Neuronal stem cell (in vitro differentiated cells): ENCODE measurements around the gene UGT1A10.
"Not testable (repeated sequence)": the region's sequence is repeated elsewhere in the genome, so short reads cannot be mapped to it uniquely, and the experiment has no call there.

Source experiments
- DNase-seq: peaks from one replicate; pipeline ENCODE4 v3.0.0-alpha.2; 2013; ENCODE audit warnings: low spot score
- H2AFZ ChIP-seq: one replicate; pipeline ENCODE4 v1.6.1; 2013; ENCODE audit warnings: mild to moderate bottlenecking, low read length, inconsistent platforms
- H2AK5ac ChIP-seq: 2 replicates; pipeline ENCODE4 v1.6.1; 2013; ENCODE audit warnings: low read depth, mild to moderate bottlenecking, inconsistent platforms, low read length, moderate library complexity, mixed read lengths
- H2BK120ac ChIP-seq: 2 replicates; pipeline ENCODE4 v1.6.1; 2013; ENCODE audit warnings: low read depth, mild to moderate bottlenecking, inconsistent platforms, low read length, moderate library complexity, mixed read lengths
- H2BK12ac ChIP-seq: one replicate; pipeline ENCODE4 v1.6.1; 2013; ENCODE audit warnings: low read length, inconsistent platforms
- H2BK15ac ChIP-seq: 2 replicates; pipeline ENCODE4 v1.6.1; 2013; ENCODE audit warnings: mild to moderate bottlenecking, low read length, inconsistent platforms, mixed read lengths
- H2BK5ac ChIP-seq: one replicate; pipeline ENCODE4 v1.6.1; 2013; ENCODE audit warnings: inconsistent platforms, mild to moderate bottlenecking, low read length, moderate library complexity
- H3K14ac ChIP-seq: one replicate; pipeline ENCODE4 v1.6.1; 2013; ENCODE audit warnings: low read length, inconsistent platforms
- H3K18ac ChIP-seq: 2 replicates; pipeline ENCODE4 v1.6.1; 2013; ENCODE audit warnings: low read length, inconsistent platforms
- H3K23ac ChIP-seq: 2 replicates; pipeline ENCODE4 v1.6.1; 2013; ENCODE audit warnings: low read depth, mild to moderate bottlenecking, mixed read lengths, low read length, inconsistent platforms; ENCODE audit not compliant: poor library complexity
- H3K27ac ChIP-seq: replicated peaks from 3 replicates; pipeline ENCODE4 v1.5.1; 2013; ENCODE audit warnings: low read length, inconsistent platforms
- H3K27me3 ChIP-seq, 3 experiments: 2 replicates each; pipeline ENCODE4 v1.6.1; 2013; ENCODE audit warnings: low read length in 3 of 3, mild to moderate bottlenecking in 2 of 3, inconsistent platforms in 1 of 3, low read depth in 1 of 3, mixed read lengths in 1 of 3, moderate library complexity in 1 of 3; ENCODE audit not compliant: control insufficient read depth in 3 of 3, insufficient read depth in 3 of 3
- H3K36me3 ChIP-seq, 2 donors: replicated peaks in 1 of 2; 2 replicates each; pipeline ENCODE4 v1.6.1; 2013; ENCODE audit warnings: low read length in 2 of 2; ENCODE audit not compliant: control insufficient read depth in 2 of 2, insufficient read depth in 2 of 2
- H3K4ac ChIP-seq: 2 replicates; pipeline ENCODE4 v1.6.1; 2013; ENCODE audit warnings: inconsistent platforms, mild to moderate bottlenecking, low read length, moderate library complexity
- H3K4me1 ChIP-seq, 2 donors: 1 replicate in 1 of 2; 2 replicates in 1 of 2; pipeline ENCODE4 v1.6.1; 2013; ENCODE audit warnings: low read length in 2 of 2, low read depth in 1 of 2; ENCODE audit not compliant: control insufficient read depth in 2 of 2, insufficient read depth in 1 of 2
- H3K4me2 ChIP-seq: one replicate; pipeline ENCODE4 v1.6.1; 2013; ENCODE audit warnings: mild to moderate bottlenecking, low read length, inconsistent platforms; ENCODE audit not compliant: insufficient read depth, poor library complexity, severe bottlenecking
- H3K4me3 ChIP-seq, 2 donors: 2 replicates each; pipeline ENCODE4 v1.5.1; 2013; ENCODE audit warnings: low read length in 2 of 2, mild to moderate bottlenecking in 2 of 2, inconsistent platforms in 1 of 2, moderate library complexity in 1 of 2
- H3K79me1 ChIP-seq: one replicate; pipeline ENCODE4 v1.6.1; 2013; ENCODE audit warnings: low read depth, mild to moderate bottlenecking, inconsistent platforms, low read length, moderate library complexity
- H3K9ac ChIP-seq: one replicate; pipeline ENCODE4 v1.6.1; 2013; ENCODE audit warnings: mild to moderate bottlenecking, low read depth, low read length, inconsistent platforms; ENCODE audit not compliant: poor library complexity
- H3K9me3 ChIP-seq, 2 donors: replicated peaks in 1 of 2; 2 replicates each; pipeline versions ENCODE3 to v1.6.1; 2013; ENCODE audit warnings: low read length in 2 of 2, mild to moderate bottlenecking in 2 of 2, inconsistent platforms in 1 of 2, low read depth in 1 of 2, mixed read lengths in 1 of 2, moderate library complexity in 1 of 2; ENCODE audit not compliant: control insufficient read depth in 2 of 2, insufficient read depth in 1 of 2
- H4K8ac ChIP-seq: one replicate; pipeline ENCODE4 v1.6.1; 2013; ENCODE audit warnings: low read depth, mild to moderate bottlenecking, inconsistent platforms, low read length, moderate library complexity
- H4K91ac ChIP-seq: one replicate; pipeline ENCODE4 v1.6.1; 2013; ENCODE audit warnings: low read length, low read depth, mild to moderate bottlenecking, inconsistent platforms; ENCODE audit not compliant: poor library complexity
- WGBS, 2 donors: extraction: QIAGEN DNeasy Blood & Tissue Kit; methylation state at CpG; one replicate each; pipeline ENCODE4 v1.1.7; 2013; ENCODE audit warnings: missing lambda C conversion rate in 2 of 2, mixed read lengths in 1 of 2; ENCODE audit not compliant: insufficient read length in 2 of 2, insufficient replicate concordance in 1 of 2; ENCODE audit errors: extremely low coverage in 2 of 2; 5-methylcytosine and 5-hydroxymethylcytosine counted together

Gene UGT1A10

DNA sequence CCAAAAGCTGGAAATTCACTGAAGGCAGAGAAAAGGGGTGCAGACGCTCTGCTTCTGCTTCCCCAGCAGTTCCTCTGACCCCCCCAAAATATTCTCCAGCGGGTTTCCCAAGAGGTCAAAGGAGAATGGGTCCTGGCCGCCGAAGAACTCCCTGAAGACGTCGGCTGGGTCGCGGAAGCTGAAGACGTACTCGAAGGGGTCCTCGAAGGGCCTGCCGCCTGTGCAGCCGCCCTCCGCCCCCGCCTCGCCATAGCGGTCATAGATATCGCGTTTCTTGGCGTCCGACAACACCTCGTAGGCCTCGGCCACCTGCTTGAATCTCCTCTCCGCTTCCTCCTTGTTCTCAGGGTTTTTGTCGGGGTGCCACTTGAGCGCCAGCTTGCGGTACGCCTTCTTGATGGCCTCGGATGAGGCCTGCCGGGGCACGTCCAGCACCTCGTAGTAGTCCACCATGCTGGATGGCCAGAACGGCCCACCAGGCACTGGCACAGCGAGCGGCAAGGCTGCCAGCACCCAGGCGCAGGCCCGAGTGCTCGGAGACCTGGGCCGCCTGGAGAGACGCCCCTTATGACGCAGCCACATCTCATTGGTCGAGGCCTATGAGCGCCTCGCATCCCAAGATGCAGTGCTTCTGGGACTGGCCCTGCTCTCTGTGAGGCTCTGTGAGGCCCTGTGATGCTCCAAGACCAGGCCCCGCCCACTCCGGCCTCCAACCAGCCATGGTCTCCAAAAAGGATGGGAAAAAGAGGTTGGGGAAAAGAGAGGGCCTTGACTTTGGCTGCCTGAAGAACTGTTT lies 107.4 kb downstream of the UGT1A10 start:
- Histone ChIP-seq H4K8ac (no peak overlapping the region), H3K4me2 (peak overlapping the region; percentile 15), H3K36me3 (no peaks in the 10 kb centered on the region), H3K4me3 (peak overlapping the region in 1 of 2 donors; percentile 56), H3K9me3 (peaks cover 0 to 3% of the 10 kb centered on the region in 2 donors), H2BK5ac (peak overlapping the region; percentile 36), H2BK120ac (peak overlapping the region; percentile 58), H2BK15ac (no peak overlapping the region), H3K27me3 (no peaks in the 10 kb centered on the region), H3K9ac (no peak overlapping the region), H3K4ac (no peak overlapping the region), H3K27ac (no peak overlapping the region), H3K14ac (no peak overlapping the region), H2AFZ (no peak overlapping the region), H2BK12ac (no peak overlapping the region), H2AK5ac (peak overlapping the region; percentile 75), H3K23ac (peak overlapping the region; percentile 90), H3K4me1 (no peaks in the 10 kb centered on the region), H3K18ac (peak overlapping the region; percentile 80), H3K79me1 (no peaks in the 10 kb centered on the region), H4K91ac (no peak overlapping the region)
- WGBS, 2 donors = no CpG with 5 or more reads among the region's 46 CpGs
- no peak for DNase-seq

DNA sequence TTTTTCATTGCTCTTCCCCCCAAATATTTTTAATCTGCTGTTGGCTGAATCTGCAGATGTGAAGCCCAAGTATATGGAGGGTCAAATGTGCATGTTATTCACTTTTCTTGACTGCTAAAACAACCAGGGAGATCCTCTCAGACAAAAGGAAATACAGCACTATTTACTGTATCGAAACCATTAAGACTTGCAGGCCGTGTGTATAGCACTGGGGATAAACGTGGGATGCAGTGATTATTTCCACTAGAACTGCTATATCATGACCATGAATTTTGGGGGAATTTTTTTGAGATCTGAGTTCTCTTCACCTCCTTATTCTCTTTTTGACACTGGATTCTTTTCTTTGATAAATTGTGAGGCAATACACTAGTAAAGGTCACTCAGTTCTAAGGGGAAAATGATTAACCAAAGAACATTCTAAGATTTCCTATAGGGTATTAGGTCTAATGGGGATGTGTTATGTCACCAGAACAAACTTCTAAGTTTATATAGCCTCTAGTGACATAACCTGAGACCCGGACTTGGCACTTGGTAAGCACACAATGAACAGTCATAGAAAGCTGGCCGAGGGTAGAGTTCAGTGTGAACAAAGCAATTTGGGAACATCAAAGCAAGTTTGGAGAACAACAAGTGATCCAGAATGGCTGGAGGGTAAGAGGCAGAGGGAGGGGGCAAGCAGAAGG lies 109.0 kb downstream of the UGT1A10 start:
- Histone ChIP-seq H3K79me1 (no peaks in the 10 kb centered on the region), H3K4ac (no peak overlapping the region), H2AK5ac (no peak overlapping the region), H3K14ac (no peak overlapping the region), H3K9me3 (peaks cover 0 to 3% of the 10 kb centered on the region in 2 donors), H3K27ac (no peak overlapping the region), H4K91ac (no peak overlapping the region), H3K4me1 (no peaks in the 10 kb centered on the region), H3K18ac (no peak overlapping the region), H2BK5ac (no peak overlapping the region), H2BK120ac (no peak overlapping the region), H2BK12ac (no peak overlapping the region), H3K36me3 (no peaks in the 10 kb centered on the region), H3K9ac (no peak overlapping the region), H3K4me2 (no peak overlapping the region), H2BK15ac (no peak overlapping the region), H3K4me3 (no peak overlapping the region), H3K23ac (no peak overlapping the region), H3K27me3 (no peaks in the 10 kb centered on the region), H2AFZ (no peak overlapping the region), H4K8ac (no peak overlapping the region)
- no CpG with 5 or more reads among the region's 5 CpGs for WGBS, 2 donors
- no peak for DNase-seq

DNA sequence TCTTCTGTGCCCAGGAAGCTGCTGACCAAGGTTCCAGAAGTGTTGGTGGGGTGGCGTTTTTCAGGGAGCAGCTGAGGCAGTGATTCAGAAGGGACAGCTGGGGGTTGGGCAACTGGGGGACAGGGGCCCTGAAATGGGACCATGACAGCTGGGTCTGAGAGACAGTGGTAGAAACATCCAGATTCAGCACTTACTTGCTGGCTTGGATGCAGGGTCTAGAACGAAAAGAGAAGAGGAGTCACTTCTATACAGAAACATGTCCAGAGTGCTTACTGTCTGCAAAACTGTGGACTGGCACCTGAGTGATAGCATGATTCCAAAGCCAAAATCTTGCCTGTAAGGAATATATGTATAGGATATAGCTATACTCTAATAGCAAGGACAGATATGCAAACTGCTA lies 109.6 kb downstream of the UGT1A10 start:
- not testable (repeated sequence) for H3K4ac ChIP-seq, H4K8ac ChIP-seq, DNase-seq, H3K4me1 ChIP-seq, H4K91ac ChIP-seq, H3K9ac ChIP-seq, H3K4me2 ChIP-seq, H3K4me3 ChIP-seq, H3K23ac ChIP-seq, H3K27ac ChIP-seq, H2BK120ac ChIP-seq, H3K79me1 ChIP-seq, H2BK5ac ChIP-seq, H3K14ac ChIP-seq, H2BK12ac ChIP-seq, H2AFZ ChIP-seq, H3K36me3 ChIP-seq, H3K9me3 ChIP-seq, H2AK5ac ChIP-seq, H3K27me3 ChIP-seq, H2BK15ac ChIP-seq, H3K18ac ChIP-seq
- WGBS, 2 donors = no CpG with 5 or more reads among the region's 2 CpGs

DNA sequence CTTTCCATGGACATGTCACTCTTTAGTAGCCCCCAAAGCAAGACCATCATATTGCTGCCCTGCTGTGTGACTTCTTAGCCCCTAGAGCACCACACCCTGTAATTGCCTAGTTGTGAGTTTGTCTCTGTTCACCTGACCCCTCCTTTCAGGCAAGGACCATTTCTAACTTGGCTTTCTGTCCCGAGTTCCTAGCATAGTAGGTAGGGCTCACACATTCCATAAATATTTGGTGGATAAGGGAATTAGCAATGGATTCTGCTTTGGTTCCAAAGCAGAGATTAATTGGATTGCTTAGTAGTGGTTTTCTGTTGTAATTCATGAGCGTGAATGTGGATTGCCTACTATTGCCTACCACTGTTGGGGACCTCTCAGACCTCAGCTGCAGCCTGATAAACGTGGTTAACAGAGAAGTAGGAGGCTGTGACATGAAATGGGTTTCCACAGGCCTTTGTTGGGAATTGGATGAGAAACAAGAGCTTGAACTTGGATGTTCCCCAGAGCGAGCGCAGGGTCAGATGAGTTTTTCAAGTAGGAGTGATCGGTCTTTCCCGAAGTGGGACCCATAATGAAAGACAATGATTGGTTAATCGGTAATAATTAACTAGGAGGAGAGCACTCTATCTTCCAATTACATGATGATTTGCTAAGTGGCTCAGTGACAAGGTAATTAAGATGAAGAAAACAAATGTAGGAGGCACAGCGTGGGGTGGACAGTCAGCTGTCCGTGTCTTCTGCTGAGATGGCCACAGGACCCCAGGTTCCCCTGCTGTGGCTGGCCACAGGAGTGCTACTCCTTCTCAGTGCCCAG lies 110.4 kb downstream of the UGT1A10 start:
- Histone ChIP-seq H3K18ac (no peak overlapping the region), H3K9me3 (peaks cover 4 to 13% of the 10 kb centered on the region in 2 donors), H3K4me1 (no peaks in the 10 kb centered on the region), H2AFZ (no peak overlapping the region), H3K4me3 (no peak overlapping the region), H3K14ac (no peak overlapping the region), H2BK5ac (no peak overlapping the region), H3K79me1 (no peaks in the 10 kb centered on the region), H2AK5ac (no peak overlapping the region), H3K27ac (no peak overlapping the region), H3K4me2 (no peak overlapping the region), H4K91ac (no peak overlapping the region), H3K9ac (no peak overlapping the region), H4K8ac (no peak overlapping the region), H2BK12ac (no peak overlapping the region), H2BK120ac (no peak overlapping the region), H3K23ac (no peak overlapping the region), H3K27me3 (no peaks in the 10 kb centered on the region), H3K36me3 (no peaks in the 10 kb centered on the region), H3K4ac (no peak overlapping the region), H2BK15ac (no peak overlapping the region)
- no CpG with 5 or more reads among the region's 10 CpGs for WGBS, 2 donors
- no peak for DNase-seq
